Cardiac fibroblast (primary cell): Measurements from ENCODE around the gene NFE2L2.
A peak's percentile ranks its signal among the peaks of the same experiment; 100 is the strongest.

Source experiments
- DNase-seq, 2 donors: peaks; one replicate each; pipeline versions ENCODE4 v3.0.0 to v3.0.0-alpha.2; 2010; ENCODE audit warnings: low read depth in 2 of 2
- H3K4me3 ChIP-seq, 2 donors: replicated peaks in 1 of 2; 1 replicate in 1 of 2; 2 replicates in 1 of 2; pipeline ENCODE4 v1.5.1; 2011; ENCODE audit warnings: low read depth in 2 of 2, low read length in 2 of 2, mild to moderate bottlenecking in 2 of 2, moderate library complexity in 1 of 2
- TF ChIP-seq, protein P1 (sequence below): IDR thresholded peaks from one replicate; pipeline ENCODE4 v1.5.1; 2011; ENCODE audit warnings: low read depth, mild to moderate bottlenecking, low read length, inconsistent platforms

The NFE2L2 gene

GRCh38 chr2:177279847-177280246, 15.3 kb upstream of the NFE2L2 start:
- no peak overlapping the region for H3K4me3 ChIP-seq
- no peak for DNase-seq
- TF ChIP-seq, protein P1, sequence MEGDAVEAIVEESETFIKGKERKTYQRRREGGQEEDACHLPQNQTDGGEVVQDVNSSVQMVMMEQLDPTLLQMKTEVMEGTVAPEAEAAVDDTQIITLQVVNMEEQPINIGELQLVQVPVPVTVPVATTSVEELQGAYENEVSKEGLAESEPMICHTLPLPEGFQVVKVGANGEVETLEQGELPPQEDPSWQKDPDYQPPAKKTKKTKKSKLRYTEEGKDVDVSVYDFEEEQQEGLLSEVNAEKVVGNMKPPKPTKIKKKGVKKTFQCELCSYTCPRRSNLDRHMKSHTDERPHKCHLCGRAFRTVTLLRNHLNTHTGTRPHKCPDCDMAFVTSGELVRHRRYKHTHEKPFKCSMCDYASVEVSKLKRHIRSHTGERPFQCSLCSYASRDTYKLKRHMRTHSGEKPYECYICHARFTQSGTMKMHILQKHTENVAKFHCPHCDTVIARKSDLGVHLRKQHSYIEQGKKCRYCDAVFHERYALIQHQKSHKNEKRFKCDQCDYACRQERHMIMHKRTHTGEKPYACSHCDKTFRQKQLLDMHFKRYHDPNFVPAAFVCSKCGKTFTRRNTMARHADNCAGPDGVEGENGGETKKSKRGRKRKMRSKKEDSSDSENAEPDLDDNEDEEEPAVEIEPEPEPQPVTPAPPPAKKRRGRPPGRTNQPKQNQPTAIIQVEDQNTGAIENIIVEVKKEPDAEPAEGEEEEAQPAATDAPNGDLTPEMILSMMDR: no peak

DNA sequence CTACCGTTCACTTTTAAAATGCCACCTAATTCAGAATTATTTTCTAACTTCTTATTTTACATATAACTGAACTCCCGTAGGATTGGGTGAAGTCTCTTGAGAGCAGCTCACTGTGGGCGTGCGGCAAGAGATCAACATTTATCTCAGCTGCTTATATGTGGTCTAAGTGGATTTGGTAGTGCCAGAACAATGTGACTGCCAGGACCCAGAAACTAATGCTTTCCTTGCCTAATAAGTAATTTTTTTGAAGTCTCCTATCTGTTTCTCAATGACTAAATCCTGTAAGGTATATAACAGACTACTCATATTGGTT, 11.2 kb upstream of the NFE2L2 start:
- TF ChIP-seq, protein P1: no peak
- H3K4me3 ChIP-seq: peak overlapping the region in 1 of 2 donors; percentile 5
- peak; percentile 77 to 85 for DNase-seq

DNA sequence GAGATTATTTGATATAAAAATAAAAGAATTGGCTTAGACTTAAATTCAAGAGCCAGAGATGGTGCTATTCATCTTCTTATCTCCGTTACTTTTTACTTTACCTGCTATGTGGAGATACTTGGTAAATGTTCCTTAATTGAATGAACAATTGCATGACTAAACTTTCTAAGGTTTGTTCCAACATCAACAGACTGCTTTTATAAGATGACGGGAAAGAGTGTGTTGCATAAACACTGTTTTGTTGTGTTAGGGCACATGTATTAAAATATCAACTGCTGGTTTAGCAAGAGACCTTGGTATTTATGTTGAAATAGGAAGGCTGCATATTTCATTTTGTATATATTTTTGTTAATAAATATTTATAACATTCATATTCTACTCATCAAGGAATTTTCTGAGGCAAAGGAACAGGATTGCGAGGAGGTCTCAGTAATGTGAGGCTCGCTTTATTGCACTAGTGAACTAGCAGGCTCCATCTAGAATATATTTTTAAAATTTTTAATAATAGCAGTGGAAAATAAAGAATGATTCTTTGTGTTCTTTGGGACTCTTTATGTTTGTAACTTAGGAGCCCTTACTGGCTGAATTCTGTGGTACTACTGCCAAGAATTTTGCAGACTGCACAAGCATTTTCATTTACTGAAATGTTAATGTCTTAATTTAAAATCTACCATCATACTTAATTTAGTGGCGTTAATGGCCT, 10.7 kb upstream of the NFE2L2 start:
- peak; percentile 89 to 93 for DNase-seq
- H3K4me3 ChIP-seq: peak overlapping the region in 1 of 2 donors; percentile 5
- TF ChIP-seq, protein P1: no peak

GRCh38 chr2:177273408-177273807, 8.9 kb upstream of the NFE2L2 start:
- DNase-seq: peak in 1 of 2 donors; percentile 43
- TF ChIP-seq, protein P1: no peak

DNA sequence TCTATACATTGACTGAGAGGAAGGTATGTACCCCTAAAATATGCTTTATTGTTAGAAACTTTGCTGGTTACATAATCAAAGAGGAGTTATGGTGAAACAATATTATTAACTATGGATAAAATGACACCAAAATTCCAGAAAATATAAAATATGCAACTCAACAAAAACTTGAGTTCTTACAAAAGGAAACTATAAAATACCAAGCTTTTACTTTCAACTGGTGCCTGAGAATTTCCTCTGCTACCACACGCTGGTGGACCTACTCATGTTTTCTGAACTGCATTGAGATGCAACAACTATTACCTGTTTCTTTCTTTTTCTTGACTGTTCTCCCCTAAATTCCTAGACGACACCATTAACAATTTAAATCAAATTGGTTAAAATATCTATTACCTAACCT, 8.2 kb upstream of the NFE2L2 start:
- no peak overlapping the region for H3K4me3 ChIP-seq
- no peak for DNase-seq
- TF ChIP-seq, protein P1: no peak

More at GRCh38 chr2:177273408-177273807, 8.9 kb upstream of the NFE2L2 start:
- H3K4me3 ChIP-seq: no peak overlapping the region

GRCh38 chr2:177271981-177272666, 7.6 kb upstream of the NFE2L2 start:
- DNase-seq: no peak
- TF ChIP-seq, protein P1: no peak
- H3K4me3 ChIP-seq: no peak overlapping the region

DNA sequence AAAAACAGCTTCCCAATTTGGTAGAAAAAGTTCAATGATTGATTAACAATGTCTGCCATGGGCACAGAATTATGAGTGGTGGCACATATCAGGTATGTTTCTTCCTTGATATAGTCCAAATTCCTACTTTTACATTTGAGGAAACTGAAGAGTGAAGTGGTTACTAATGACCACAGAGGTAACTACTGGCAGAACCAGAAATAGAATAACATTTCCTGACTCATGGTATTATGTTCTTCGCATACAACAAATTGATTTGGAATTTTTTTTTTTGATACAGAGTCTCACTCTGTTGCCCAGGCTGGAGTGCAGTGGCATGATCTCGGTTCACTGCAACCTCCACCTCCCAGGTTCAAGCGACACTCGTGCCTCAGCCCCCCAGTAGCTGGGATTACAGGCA, 6.0 kb upstream of the NFE2L2 start:
- TF ChIP-seq, protein P1: no peak

More for the DNA sequence above, 6.0 kb upstream of the NFE2L2 start:
- H3K4me3 ChIP-seq: no peak overlapping the region
- DNase-seq: no peak
